ENCODE measurements around the gene PAF1.
A peak's percentile ranks its signal among the peaks of the same experiment; 100 is the strongest.

- TF ChIP-seq CTCF (IDR thresholded peaks at IDR 0.05 in 8 of 11, conservative IDR thresholded peaks at IDR 0.05 in 3 of 11): no peak
- TF ChIP-seq POLR2A (IDR thresholded peaks at IDR 0.05): peak; percentile 29 to 93 (median 32)
These were observed 12.7 kb upstream of the PAF1 start for GRCh38 chr19:39403331-39404312.

Measured in spleen (tissue), 7 donors.